Measurements from ENCODE around the gene WDR75.
"Not testable (repeated sequence)": the region's sequence is repeated elsewhere in the genome, so short reads cannot be mapped to it uniquely, and the experiment has no call there.

Gene WDR75

DNA sequence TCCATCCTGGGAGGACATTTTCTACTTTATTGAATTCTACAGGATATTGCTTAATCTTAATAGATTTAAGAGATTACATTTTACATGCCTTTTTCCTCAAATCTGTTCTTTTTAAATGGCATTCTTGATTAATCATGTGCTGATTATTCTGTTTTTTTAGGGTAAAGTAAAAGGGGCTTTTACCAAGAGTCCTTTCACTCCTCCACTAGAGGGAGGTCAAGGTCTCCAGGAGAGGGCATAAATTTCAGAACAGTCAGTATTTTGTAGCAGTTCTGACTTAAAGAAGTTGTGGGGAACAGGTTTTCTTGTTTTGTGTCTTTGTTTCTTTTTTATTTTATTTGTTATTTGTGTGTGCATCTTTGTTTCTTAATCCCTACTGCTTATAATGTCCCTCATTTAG lies 25.4 kb downstream of the WDR75 start:
- ATAC-seq (no peak), DNase-seq (no peak)
- H3K4me3 Mint-ChIP-seq: no peak overlapping the region
- no peak overlapping the region for H3K27ac Mint-ChIP-seq
- peaks cover 4% of the 10 kb centered on the region for H3K4me1 Mint-ChIP-seq
- H3K36me3 Mint-ChIP-seq (ENCODE audit: low read depth): peaks cover 86% of the 10 kb centered on the region
- no peaks in the 10 kb centered on the region for H3K27me3 Mint-ChIP-seq
- no peaks in the 10 kb centered on the region for H3K9me3 Mint-ChIP-seq

- DNase-seq: no peak
- no peak for ATAC-seq
- Mint-ChIP-seq H3K4me1 (peaks cover 4% of the 10 kb centered on the region), H3K27me3 (no peaks in the 10 kb centered on the region), H3K36me3 (ENCODE audit: low read depth) (peaks cover 88% of the 10 kb centered on the region), H3K9me3 (no peaks in the 10 kb centered on the region), H3K27ac (peak overlapping the region; percentile 34), H3K4me3 (no peak overlapping the region)
These were observed 25.9 kb downstream of the WDR75 start for GRCh38 chr2:189467160-189467559.

DNA sequence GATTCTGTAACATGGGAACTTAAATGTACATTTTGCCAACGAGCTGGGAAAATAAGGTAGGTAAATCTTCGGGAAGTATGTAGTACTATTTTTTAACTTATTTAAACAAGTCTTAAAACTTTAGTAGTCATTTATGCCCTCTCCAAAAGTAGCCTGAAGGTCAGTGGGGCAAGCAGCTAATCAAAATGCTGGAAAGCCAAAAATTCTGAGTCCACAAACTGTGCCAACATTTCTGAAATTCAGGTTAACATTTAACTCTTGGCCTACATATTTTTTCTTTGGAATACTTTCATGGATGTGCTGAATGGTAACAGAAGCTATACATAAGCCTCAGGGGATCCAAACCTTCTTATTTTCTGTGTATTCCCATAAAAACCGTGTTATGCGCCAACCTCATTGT lies 26.3 kb downstream of the WDR75 start:
- Mint-ChIP-seq H3K36me3 (ENCODE audit: low read depth) (peaks cover 86% of the 10 kb centered on the region), H3K4me3 (no peak overlapping the region), H3K27ac (peak overlapping the region; percentile 34), H3K9me3 (no peaks in the 10 kb centered on the region), H3K4me1 (peaks cover 4% of the 10 kb centered on the region), H3K27me3 (no peaks in the 10 kb centered on the region)
- ATAC-seq (no peak), DNase-seq (no peak)

DNA sequence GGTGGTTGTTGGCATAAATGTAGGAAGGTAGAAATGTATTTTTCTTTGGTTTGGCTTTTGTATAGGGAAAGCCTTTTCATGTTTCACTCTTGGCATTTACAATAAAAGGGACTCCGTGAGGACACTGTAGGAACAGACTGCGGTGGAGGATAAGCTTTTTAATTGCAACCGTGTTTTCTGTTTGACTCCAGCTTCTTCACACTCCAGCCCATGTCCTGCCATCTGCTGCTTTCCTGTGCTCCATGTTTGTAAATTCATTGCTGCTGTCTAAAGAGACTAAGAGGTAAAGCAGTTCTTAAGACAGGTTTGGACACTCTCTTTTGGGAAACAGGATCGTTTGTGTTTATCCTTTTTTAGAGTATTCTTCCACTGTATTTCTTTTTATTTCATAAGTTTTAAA lies 33.3 kb downstream of the WDR75 start:
- Mint-ChIP-seq H3K9me3 (no peaks in the 10 kb centered on the region), H3K4me1 (no peaks in the 10 kb centered on the region), H3K4me3 (no peak overlapping the region), H3K36me3 (ENCODE audit: low read depth) (peaks cover 62% of the 10 kb centered on the region), H3K27ac (peak overlapping the region; percentile 13), H3K27me3 (no peaks in the 10 kb centered on the region)
- no peak for DNase-seq
- ATAC-seq: no peak

DNA sequence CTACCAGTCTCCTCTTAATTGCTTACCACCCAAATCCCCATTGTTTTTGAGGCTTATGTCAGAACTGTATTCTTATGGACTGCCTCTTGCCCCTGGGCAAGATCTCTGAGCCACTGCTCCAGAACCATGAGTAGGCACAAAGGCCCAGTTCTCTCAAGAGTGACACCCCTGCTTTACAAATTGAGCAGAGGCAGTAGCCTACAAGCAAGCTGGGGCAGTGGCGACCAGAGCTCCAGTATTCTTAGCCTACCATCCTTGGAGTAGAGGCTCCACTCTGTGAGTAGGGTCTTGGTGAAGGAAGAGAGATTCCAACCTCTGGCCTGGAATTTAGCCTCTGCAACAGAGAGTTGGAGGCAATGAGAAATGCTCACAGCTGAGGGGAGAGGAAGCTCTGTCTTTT lies 36.5 kb downstream of the WDR75 start:
- no peak overlapping the region for H3K27ac Mint-ChIP-seq
- ATAC-seq: no peak
- no peak for DNase-seq
- H3K9me3 Mint-ChIP-seq: no peaks in the 10 kb centered on the region
- H3K27me3 Mint-ChIP-seq: no peaks in the 10 kb centered on the region
- H3K4me3 Mint-ChIP-seq: no peak overlapping the region
- peaks cover 40% of the 10 kb centered on the region for H3K36me3 Mint-ChIP-seq (ENCODE audit: low read depth)
- no peaks in the 10 kb centered on the region for H3K4me1 Mint-ChIP-seq

DNA sequence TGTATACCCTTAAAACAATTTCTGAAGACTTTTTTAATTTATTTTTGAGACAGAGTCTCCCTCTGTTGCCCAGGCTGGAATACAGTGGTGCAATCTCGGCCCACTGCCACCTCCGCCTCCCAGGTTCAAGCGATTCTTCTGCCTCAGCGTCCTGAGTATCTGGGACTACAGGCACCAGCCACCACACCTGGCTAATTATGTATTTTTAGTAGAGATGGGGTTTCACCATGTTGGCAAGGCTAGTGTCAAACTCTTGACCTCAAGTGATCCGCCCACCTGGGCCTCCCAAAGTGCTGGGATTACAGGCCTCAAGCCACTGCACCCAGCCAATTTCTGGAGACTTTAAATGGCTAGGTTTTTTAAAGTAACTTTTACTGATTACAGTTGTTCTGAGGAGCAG lies 37.0 kb downstream of the WDR75 start:
- H3K9me3 Mint-ChIP-seq, H3K4me1 Mint-ChIP-seq, H3K4me3 Mint-ChIP-seq, H3K27ac Mint-ChIP-seq, H3K27me3 Mint-ChIP-seq, ATAC-seq, DNase-seq: not testable (repeated sequence)
- peaks cover 38% of the 10 kb centered on the region for H3K36me3 Mint-ChIP-seq (ENCODE audit: low read depth)

GRCh38 chr2:189481071-189481470 lies 39.8 kb downstream of the WDR75 start:
- Mint-ChIP-seq H3K4me1 (no peaks in the 10 kb centered on the region), H3K4me3 (no peak overlapping the region), H3K36me3 (ENCODE audit: low read depth) (peaks cover 15% of the 10 kb centered on the region), H3K27me3 (no peaks in the 10 kb centered on the region), H3K9me3 (no peaks in the 10 kb centered on the region), H3K27ac (no peak overlapping the region)
- ATAC-seq (no peak), DNase-seq (no peak)

- Mint-ChIP-seq H3K36me3 (ENCODE audit: low read depth) (no peaks in the 10 kb centered on the region), H3K27ac (no peak overlapping the region), H3K4me3 (no peak overlapping the region), H3K4me1 (no peaks in the 10 kb centered on the region), H3K27me3 (no peaks in the 10 kb centered on the region), H3K9me3 (no peaks in the 10 kb centered on the region)
- no peak for DNase-seq
- ATAC-seq: peak; percentile 24
These were observed 42.3 kb downstream of the WDR75 start for GRCh38 chr2:189483571-189483970.

GRCh38 chr2:189483980-189484740 lies 42.9 kb downstream of the WDR75 start:
- DNase-seq: no peak
- no peaks in the 10 kb centered on the region for H3K9me3 Mint-ChIP-seq
- H3K27ac Mint-ChIP-seq: no peak overlapping the region
- no peaks in the 10 kb centered on the region for H3K27me3 Mint-ChIP-seq
- no peak overlapping the region for H3K4me3 Mint-ChIP-seq
- H3K4me1 Mint-ChIP-seq: no peaks in the 10 kb centered on the region
- peak; percentile 49 for ATAC-seq
- no peaks in the 10 kb centered on the region for H3K36me3 Mint-ChIP-seq (ENCODE audit: low read depth)

DNA sequence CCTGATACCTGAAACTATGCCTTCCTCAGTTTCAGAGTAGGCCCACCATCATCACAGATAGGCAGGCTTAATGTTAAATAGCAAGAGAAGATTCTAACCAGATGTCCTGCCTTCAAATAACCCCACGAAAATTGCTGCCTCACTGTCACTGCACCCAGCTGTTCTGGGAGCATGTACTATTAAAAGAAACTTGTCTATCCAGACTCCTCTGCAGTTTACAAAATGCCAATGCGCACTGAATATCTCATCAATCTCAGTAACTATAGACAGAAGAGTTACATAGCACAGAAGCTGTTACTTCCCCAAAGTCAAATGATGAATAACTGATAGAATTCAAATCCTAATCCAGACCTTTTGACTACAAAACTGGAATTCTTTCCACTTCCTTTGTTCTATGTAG lies 43.9 kb downstream of the WDR75 start:
- Mint-ChIP-seq H3K27me3 (no peaks in the 10 kb centered on the region), H3K9me3 (no peaks in the 10 kb centered on the region), H3K4me3 (no peak overlapping the region), H3K36me3 (ENCODE audit: low read depth) (no peaks in the 10 kb centered on the region), H3K4me1 (no peaks in the 10 kb centered on the region), H3K27ac (no peak overlapping the region)
- no peak for DNase-seq
- ATAC-seq: no peak

GRCh38 chr2:189486237-189486770 lies 45.0 kb downstream of the WDR75 start:
- Mint-ChIP-seq H3K36me3 (ENCODE audit: low read depth) (no peaks in the 10 kb centered on the region), H3K27ac (no peak overlapping the region), H3K27me3 (no peaks in the 10 kb centered on the region), H3K9me3 (no peaks in the 10 kb centered on the region), H3K4me1 (no peaks in the 10 kb centered on the region), H3K4me3 (no peak overlapping the region)
- ATAC-seq (no peak), DNase-seq (no peak)

DNA sequence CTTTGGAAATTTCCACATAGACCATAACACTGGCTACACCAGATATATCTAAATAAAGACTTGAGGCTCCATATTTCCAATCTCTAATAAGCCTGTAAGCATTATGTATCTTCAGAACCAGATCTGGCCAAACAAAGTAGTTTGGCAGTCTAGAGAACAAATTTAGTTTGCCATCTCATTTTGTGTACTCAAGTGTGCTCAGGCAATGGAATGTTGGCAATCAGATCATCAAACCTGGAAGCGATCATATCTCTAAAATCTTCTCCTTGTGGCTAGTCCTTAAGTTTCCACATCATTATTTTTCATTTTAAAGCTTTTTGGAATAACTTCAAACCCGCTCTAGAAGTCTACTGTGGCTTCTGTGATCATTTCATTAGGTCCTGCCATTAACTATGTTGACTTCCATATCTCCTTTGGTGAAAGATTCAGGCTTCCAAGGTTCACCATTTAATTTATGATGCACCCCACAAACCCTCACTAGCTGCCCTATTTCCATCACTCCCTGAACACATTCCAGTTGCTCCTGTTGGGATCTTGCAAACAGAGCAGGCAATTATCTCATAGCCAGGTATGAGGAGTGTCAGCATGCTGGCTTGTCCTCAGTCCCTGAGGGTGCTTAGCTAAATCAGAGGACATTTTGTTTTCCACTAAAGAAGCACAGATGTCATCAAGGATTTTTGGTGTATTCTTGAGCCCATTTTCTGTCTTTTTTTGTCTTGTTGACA lies 46.2 kb downstream of the WDR75 start:
- H3K27ac Mint-ChIP-seq: no peak overlapping the region
- no peaks in the 10 kb centered on the region for H3K27me3 Mint-ChIP-seq
- ATAC-seq (no peak), DNase-seq (no peak)
- no peaks in the 10 kb centered on the region for H3K36me3 Mint-ChIP-seq (ENCODE audit: low read depth)
- no peaks in the 10 kb centered on the region for H3K9me3 Mint-ChIP-seq
- H3K4me3 Mint-ChIP-seq: no peak overlapping the region
- H3K4me1 Mint-ChIP-seq: no peaks in the 10 kb centered on the region

DNA sequence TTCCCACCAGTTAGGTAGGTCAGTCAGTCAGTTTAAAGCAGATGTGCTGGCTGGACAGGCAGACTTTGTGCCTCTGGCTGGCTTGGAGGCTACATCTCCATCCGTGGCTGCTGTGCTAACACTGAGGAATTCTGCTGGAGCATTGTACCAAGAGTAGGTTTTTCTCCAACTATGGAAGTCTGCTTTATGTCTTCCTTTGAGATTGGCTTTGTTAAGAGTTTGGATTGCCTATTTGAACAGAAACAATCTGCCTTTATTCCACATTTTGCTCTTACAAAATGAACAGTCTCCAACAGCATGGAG lies 46.7 kb downstream of the WDR75 start:
- Mint-ChIP-seq H3K36me3 (ENCODE audit: low read depth) (no peaks in the 10 kb centered on the region), H3K9me3 (no peaks in the 10 kb centered on the region), H3K4me3 (no peak overlapping the region), H3K4me1 (no peaks in the 10 kb centered on the region), H3K27ac (no peak overlapping the region), H3K27me3 (no peaks in the 10 kb centered on the region)
- no peak for ATAC-seq
- no peak for DNase-seq

GRCh38 chr2:189492451-189492850 lies 51.2 kb downstream of the WDR75 start:
- DNase-seq: no peak
- H3K4me3 Mint-ChIP-seq: no peak overlapping the region
- no peak for ATAC-seq
- H3K27me3 Mint-ChIP-seq: peaks cover 8% of the 10 kb centered on the region
- H3K36me3 Mint-ChIP-seq (ENCODE audit: low read depth): no peaks in the 10 kb centered on the region
- H3K9me3 Mint-ChIP-seq: no peaks in the 10 kb centered on the region
- no peak overlapping the region for H3K27ac Mint-ChIP-seq
- no peaks in the 10 kb centered on the region for H3K4me1 Mint-ChIP-seq

DNA sequence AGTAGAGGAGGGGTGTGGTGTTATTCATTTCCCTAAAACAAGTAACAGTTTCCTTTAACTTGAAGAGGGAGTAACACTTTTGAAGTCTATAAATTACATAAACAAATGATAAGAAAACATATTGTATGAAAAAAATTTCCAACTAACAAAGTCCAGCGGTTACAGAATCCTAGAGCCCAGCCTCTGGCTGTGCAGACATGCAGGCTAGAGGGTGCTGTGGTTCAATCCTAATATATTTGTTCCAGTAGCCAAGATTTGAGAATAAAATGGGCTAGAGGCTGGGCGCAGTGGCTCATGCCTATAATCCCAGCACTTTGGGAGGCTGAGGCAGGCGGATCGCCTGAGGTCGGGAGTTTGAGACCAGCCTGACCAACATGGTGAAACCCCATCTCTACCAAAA lies 56.9 kb downstream of the WDR75 start:
- H3K4me1 Mint-ChIP-seq: no peaks in the 10 kb centered on the region
- no peak overlapping the region for H3K27ac Mint-ChIP-seq
- H3K4me3 Mint-ChIP-seq: no peak overlapping the region
- ATAC-seq (no peak), DNase-seq (no peak)
- H3K9me3 Mint-ChIP-seq: no peaks in the 10 kb centered on the region
- H3K36me3 Mint-ChIP-seq (ENCODE audit: low read depth): no peaks in the 10 kb centered on the region
- peaks cover 8% of the 10 kb centered on the region for H3K27me3 Mint-ChIP-seq

Data from activated naive CD8-positive, alpha-beta T cell treated with anti-CD3 and anti-CD28 coated beads, Interleukin-2, amount 50 U/mL, for 24 hours (primary cell).